IPS DF 19.7 (cell line): ENCODE measurements around the gene TLR8.

Source experiments
- DNase-seq: peaks from one replicate; pipeline ENCODE4 v3.0.0-alpha.2; 2013; ENCODE audit warnings: low read depth, low spot score

TLR8 gene

GRCh38 chrX:12906046-12906761, at the start of gene TLR8:
TSS of gene TLR8 (plus strand) at chrX:12906620. CDS start at chrX:12906707, 87 bp downstream.
- no peak for DNase-seq

- DNase-seq = no peak
Measured at GRCh38 chrX:12865359-12865758, 41.1 kb upstream of the TLR8 start.

- no peak for DNase-seq
Measured at GRCh38 chrX:12866451-12867377, 39.7 kb upstream of the TLR8 start, which contains the start of gene TLR7. TSS of gene TLR7 (plus strand) at chrX:12867072. CDS start at chrX:12867579, 507 bp downstream.

GRCh38 chrX:12867685-12868084, 38.7 kb upstream of the TLR8 start:
- DNase-seq = no peak

GRCh38 chrX:12868747-12869146, 37.7 kb upstream of the TLR8 start:
- DNase-seq = no peak

- no peak for DNase-seq
Measured at GRCh38 chrX:12871257-12871656, 35.2 kb upstream of the TLR8 start.

GRCh38 chrX:12872741-12873140, 33.7 kb upstream of the TLR8 start:
- no peak for DNase-seq

- DNase-seq = no peak
Measured at GRCh38 chrX:12874581-12874980, 31.8 kb upstream of the TLR8 start.

GRCh38 chrX:12877386-12877785, 29.0 kb upstream of the TLR8 start:
- DNase-seq = no peak

GRCh38 chrX:12878536-12878935, 27.9 kb upstream of the TLR8 start:
- DNase-seq = no peak

GRCh38 chrX:12881914-12882313, 24.5 kb upstream of the TLR8 start:
- DNase-seq = no peak

GRCh38 chrX:12885508-12885907, 20.9 kb upstream of the TLR8 start:
- DNase-seq = no peak

- no peak for DNase-seq
Measured at GRCh38 chrX:12886545-12886944, 19.9 kb upstream of the TLR8 start.

- no peak for DNase-seq
Measured at GRCh38 chrX:12887141-12887540, 19.3 kb upstream of the TLR8 start.

- no peak for DNase-seq
Measured at GRCh38 chrX:12887767-12888166, 18.7 kb upstream of the TLR8 start.

GRCh38 chrX:12890467-12890866, 16.0 kb upstream of the TLR8 start:
- no peak for DNase-seq

- DNase-seq = no peak
Measured at GRCh38 chrX:12891171-12891570, 15.2 kb upstream of the TLR8 start.

GRCh38 chrX:12891915-12892506, 14.4 kb upstream of the TLR8 start:
- DNase-seq = no peak

GRCh38 chrX:12892716-12893115, 13.7 kb upstream of the TLR8 start:
- no peak for DNase-seq

- no peak for DNase-seq
Measured at GRCh38 chrX:12894074-12895030, 12.1 kb upstream of the TLR8 start.

GRCh38 chrX:12895866-12896265, 10.6 kb upstream of the TLR8 start:
- DNase-seq = no peak
